SU-DHL-6 (cell line): ENCODE data around the gene PRKCZ.

Experiments
- H2AFZ ChIP-seq: fragments of 200-600 bp; sonication (generic); 2 replicates; pipeline ENCODE4 v1.6.1; 2014; ENCODE audit warnings: low read depth, mild to moderate bottlenecking, moderate library complexity, mixed read lengths, antibody characterized with exemption, low read length; ENCODE audit not compliant: severe bottlenecking
- H3F3A ChIP-seq: fragments of 200-600 bp; shearing (Covaris generic); 2 replicates; pipeline ENCODE4 v1.6.0; 2016; ENCODE audit warnings: antibody characterized with exemption, mild to moderate bottlenecking; ENCODE audit not compliant: insufficient read depth
- H3K27ac ChIP-seq: fragments of 200-600 bp; sonication (generic); 2 replicates; pipeline ENCODE4 v1.5.1; 2016; ENCODE audit warnings: low read depth, mild to moderate bottlenecking, low read length, moderate library complexity, mixed read lengths
- H3K27me3 ChIP-seq: fragments of 200-600 bp; sonication (generic), shearing (Covaris generic); 2 replicates; pipeline ENCODE4 v1.6.0; 2014; ENCODE audit warnings: mild to moderate bottlenecking, low read length
- H3K36me3 ChIP-seq: fragments of 200-600 bp; sonication (generic); 2 replicates; pipeline ENCODE4 v1.6.1; 2014; ENCODE audit warnings: mild to moderate bottlenecking, low read length, mixed read lengths
- H3K4me2 ChIP-seq: fragments of 300-600, 200-600 bp; shearing (Covaris generic), sonication (generic); 2 replicates; pipeline ENCODE4 v1.6.0; 2014; ENCODE audit warnings: low read length, low read depth, mild to moderate bottlenecking; ENCODE audit not compliant: poor library complexity, severe bottlenecking
- H3K4me3 ChIP-seq: fragments of 200-600 bp; sonication (generic); 2 replicates; pipeline ENCODE4 v1.5.1; 2014; ENCODE audit warnings: antibody characterized with exemption, low read length, mild to moderate bottlenecking, mixed read lengths; ENCODE audit not compliant: insufficient read depth, poor library complexity, severe bottlenecking
- H3K79me2 ChIP-seq: fragments of 200-600 bp; sonication (generic); 2 replicates; pipeline ENCODE4 v1.6.1; 2014; ENCODE audit warnings: mild to moderate bottlenecking, low read length, moderate library complexity; ENCODE audit not compliant: insufficient read depth
- H3K9ac ChIP-seq: fragments of 200-600 bp; sonication (generic); 2 replicates; pipeline ENCODE4 v1.7.0; 2014; ENCODE audit warnings: mild to moderate bottlenecking, low read length
- H3K9me2 ChIP-seq: fragments of 200-600 bp; sonication (generic); replicated peaks from 2 replicates; pipeline ENCODE4 v1.6.1; 2014; ENCODE audit warnings: low read length; ENCODE audit not compliant: insufficient read depth
- H3K9me3 ChIP-seq: fragments of 200-600 bp; sonication (generic); 2 replicates; pipeline ENCODE4 v1.6.1; 2014; ENCODE audit warnings: low read length, mixed read lengths; ENCODE audit not compliant: insufficient read depth
- H4K20me1 ChIP-seq: fragments of 200-600 bp; sonication (generic); 2 replicates; pipeline ENCODE4 v1.6.1; 2014; ENCODE audit warnings: low read depth, mild to moderate bottlenecking, antibody characterized with exemption, low read length, moderate library complexity, mixed read lengths
- CTCF ChIP-seq: fragments of 200-600 bp; sonication (generic); IDR thresholded peaks from one replicate; pipeline ENCODE4 v1.5.1; 2017; ENCODE audit warnings: antibody characterized with exemption, mild to moderate bottlenecking, low read length, moderate library complexity; ENCODE audit not compliant: insufficient read depth, poor library complexity, severe bottlenecking
- EZH2phosphoT487 ChIP-seq: fragments of 200-600 bp; sonication (generic), shearing (Covaris generic); conservative IDR thresholded peaks from 2 replicates; pipeline ENCODE4 v1.6.1; 2018; ENCODE audit warnings: mild to moderate bottlenecking, antibody characterized with exemption, low read length, moderate library complexity, mixed read lengths

Gene PRKCZ

DNA sequence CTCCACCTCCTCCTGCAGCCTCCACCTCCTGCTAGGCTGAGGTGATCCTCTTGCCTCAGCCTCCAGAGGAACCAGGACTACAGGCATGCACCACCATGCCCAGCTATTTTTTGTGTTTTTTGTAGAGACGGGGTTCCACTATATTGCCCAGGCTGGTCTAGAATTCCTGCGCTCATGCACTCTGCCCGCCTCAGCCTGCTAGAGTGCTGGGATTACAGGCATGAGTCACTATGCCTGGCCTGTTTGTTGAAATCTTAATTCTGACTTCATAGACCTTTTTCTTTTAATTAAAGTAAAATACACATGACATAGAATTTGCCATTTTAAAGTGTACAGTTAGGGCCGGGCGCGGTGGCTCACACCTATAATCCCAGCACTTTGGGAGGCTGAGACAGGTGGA lies 101.7 kb downstream of the PRKCZ start:
- no peaks in the 10 kb centered on the region for H3K9me3 ChIP-seq
- H3K4me2 ChIP-seq = no peak overlapping the region
- no peak overlapping the region for H3K4me3 ChIP-seq
- no peak overlapping the region for H2AFZ ChIP-seq
- no peaks in the 10 kb centered on the region for H4K20me1 ChIP-seq
- H3K27ac ChIP-seq = no peak overlapping the region
- no peaks in the 10 kb centered on the region for H3F3A ChIP-seq
- no peaks in the 10 kb centered on the region for H3K9me2 ChIP-seq
- TF ChIP-seq EZH2phosphoT487 = no peak
- no peak for TF ChIP-seq CTCF
- no peak overlapping the region for H3K9ac ChIP-seq
- no peaks in the 10 kb centered on the region for H3K36me3 ChIP-seq
- H3K79me2 ChIP-seq = no peaks in the 10 kb centered on the region
- no peaks in the 10 kb centered on the region for H3K27me3 ChIP-seq

- Histone ChIP-seq H3K27me3 (no peaks in the 10 kb centered on the region), H3K27ac (no peak overlapping the region), H3K36me3 (no peaks in the 10 kb centered on the region), H3K79me2 (no peaks in the 10 kb centered on the region), H3K9me2 (no peaks in the 10 kb centered on the region), H4K20me1 (no peaks in the 10 kb centered on the region), H3F3A (no peaks in the 10 kb centered on the region), H3K9me3 (no peaks in the 10 kb centered on the region), H3K9ac (no peak overlapping the region), H2AFZ (no peak overlapping the region), H3K4me2 (no peak overlapping the region), H3K4me3 (no peak overlapping the region)
- no peak for TF ChIP-seq CTCF
- TF ChIP-seq EZH2phosphoT487 = no peak
These were observed 102.7 kb downstream of the PRKCZ start for GRCh38 chr1:2152954-2153353.

DNA sequence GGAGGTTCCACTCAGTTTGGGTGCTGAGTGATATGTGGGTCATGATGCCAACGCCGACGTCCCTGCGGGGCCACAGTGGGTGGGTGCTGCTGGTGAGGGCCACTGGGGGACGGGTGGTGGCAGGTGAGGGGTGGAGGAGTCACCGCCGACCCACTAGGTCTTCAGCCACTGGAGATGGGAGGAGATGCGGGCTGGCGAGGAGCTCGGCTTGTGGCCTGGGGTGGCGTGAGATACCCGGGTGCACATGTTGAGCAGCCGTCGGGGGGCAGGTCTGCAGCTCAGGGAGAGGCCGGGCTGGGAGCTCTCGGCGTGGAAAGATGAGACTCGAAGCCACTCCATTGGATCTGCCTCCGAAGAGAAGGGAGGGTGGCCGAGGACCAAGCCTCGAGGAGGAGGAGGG lies 103.8 kb downstream of the PRKCZ start:
- no peak overlapping the region for H2AFZ ChIP-seq
- H3K27me3 ChIP-seq = no peaks in the 10 kb centered on the region
- no peak overlapping the region for H3K9ac ChIP-seq
- H3K36me3 ChIP-seq = no peaks in the 10 kb centered on the region
- H3K79me2 ChIP-seq = no peaks in the 10 kb centered on the region
- TF ChIP-seq CTCF (no peak), EZH2phosphoT487 (no peak)
- H3K27ac ChIP-seq = no peak overlapping the region
- no peaks in the 10 kb centered on the region for H3F3A ChIP-seq
- H3K9me3 ChIP-seq = no peaks in the 10 kb centered on the region
- H3K4me3 ChIP-seq = no peak overlapping the region
- no peak overlapping the region for H3K4me2 ChIP-seq
- H4K20me1 ChIP-seq = no peaks in the 10 kb centered on the region
- H3K9me2 ChIP-seq = no peaks in the 10 kb centered on the region
